Neural cell (in vitro differentiated cells): Measurements from ENCODE around the gene CSGALNACT2.

Source experiments
- EP300 ChIP-seq: fragments of 450-650 bp; conservative IDR thresholded peaks from 2 replicates; pipeline ENCODE4 v1.6.1; 2014; ENCODE audit warnings: antibody characterized with exemption, mild to moderate bottlenecking, moderate library complexity; ENCODE audit not compliant: poor library complexity, severe bottlenecking
- EZH2 ChIP-seq: fragments of 200-600, 300-800 bp; shearing (Covaris generic), sonication (generic); IDR thresholded peaks from 2 replicates; pipeline ENCODE4 v1.6.1; 2014; ENCODE audit warnings: antibody characterized with exemption, low read length, borderline replicate concordance, mild to moderate bottlenecking; ENCODE audit not compliant: insufficient read depth, poor library complexity, severe bottlenecking
- MXI1 ChIP-seq: fragments of 450-650 bp; conservative IDR thresholded peaks from 2 replicates; pipeline ENCODE4 v1.6.1; 2014; ENCODE audit warnings: antibody characterized with exemption, mild to moderate bottlenecking; ENCODE audit not compliant: poor library complexity, severe bottlenecking
- POLR2AphosphoS5 ChIP-seq: IDR thresholded peaks from 2 replicates; pipeline ENCODE4 v1.6.1; 2012
- RAD21 ChIP-seq: fragments of 450-650 bp; conservative IDR thresholded peaks from 2 replicates; pipeline ENCODE4 v1.6.1; 2014; ENCODE audit warnings: antibody characterized with exemption, mild to moderate bottlenecking, moderate library complexity
- SMC3 ChIP-seq: fragments of 450-650 bp; conservative IDR thresholded peaks from 2 replicates; pipeline ENCODE4 v1.6.1; 2014; ENCODE audit warnings: antibody characterized with exemption, mild to moderate bottlenecking, moderate library complexity; ENCODE audit not compliant: poor library complexity
- TAF1 ChIP-seq: IDR thresholded peaks from 2 replicates; pipeline ENCODE4 v1.6.1; 2012; ENCODE audit warnings: low read depth
- TF ChIP-seq, protein P1 (sequence below): fragments of 450-650 bp; IDR thresholded peaks from 2 replicates; pipeline ENCODE4 v1.5.1; 2014; ENCODE audit warnings: antibody characterized with exemption, mild to moderate bottlenecking, moderate library complexity; ENCODE audit not compliant: poor library complexity, severe bottlenecking
- TF ChIP-seq, protein P2 (sequence below): IDR thresholded peaks from 2 replicates; pipeline ENCODE4 v1.6.1; 2012; ENCODE audit warnings: borderline replicate concordance

DNA sequence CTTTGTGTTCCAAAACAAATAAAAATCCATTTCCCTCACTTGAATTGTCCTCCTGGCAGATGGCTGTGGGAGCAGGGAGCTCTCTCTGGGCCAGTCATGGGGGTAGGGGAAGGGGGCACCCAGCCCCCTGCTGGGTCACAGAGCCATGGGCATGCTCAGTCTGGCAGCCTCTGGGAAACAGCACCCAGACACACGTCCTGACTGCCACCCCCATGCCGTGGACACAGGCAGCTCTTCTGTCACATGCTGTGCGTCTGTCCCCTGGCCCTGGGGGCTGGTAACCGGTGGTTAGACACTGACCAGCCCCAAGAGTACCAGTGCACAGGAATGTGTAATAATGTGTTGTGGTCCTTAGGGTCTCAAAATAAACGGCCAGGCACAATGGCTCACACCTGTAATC is 81.6 kb downstream of the CSGALNACT2 start:
- TF ChIP-seq, protein P1, sequence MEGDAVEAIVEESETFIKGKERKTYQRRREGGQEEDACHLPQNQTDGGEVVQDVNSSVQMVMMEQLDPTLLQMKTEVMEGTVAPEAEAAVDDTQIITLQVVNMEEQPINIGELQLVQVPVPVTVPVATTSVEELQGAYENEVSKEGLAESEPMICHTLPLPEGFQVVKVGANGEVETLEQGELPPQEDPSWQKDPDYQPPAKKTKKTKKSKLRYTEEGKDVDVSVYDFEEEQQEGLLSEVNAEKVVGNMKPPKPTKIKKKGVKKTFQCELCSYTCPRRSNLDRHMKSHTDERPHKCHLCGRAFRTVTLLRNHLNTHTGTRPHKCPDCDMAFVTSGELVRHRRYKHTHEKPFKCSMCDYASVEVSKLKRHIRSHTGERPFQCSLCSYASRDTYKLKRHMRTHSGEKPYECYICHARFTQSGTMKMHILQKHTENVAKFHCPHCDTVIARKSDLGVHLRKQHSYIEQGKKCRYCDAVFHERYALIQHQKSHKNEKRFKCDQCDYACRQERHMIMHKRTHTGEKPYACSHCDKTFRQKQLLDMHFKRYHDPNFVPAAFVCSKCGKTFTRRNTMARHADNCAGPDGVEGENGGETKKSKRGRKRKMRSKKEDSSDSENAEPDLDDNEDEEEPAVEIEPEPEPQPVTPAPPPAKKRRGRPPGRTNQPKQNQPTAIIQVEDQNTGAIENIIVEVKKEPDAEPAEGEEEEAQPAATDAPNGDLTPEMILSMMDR: no peak
- TF ChIP-seq POLR2AphosphoS5 (no peak), EZH2 (no peak), RAD21 (no peak), TAF1 (no peak), EP300 (no peak), SMC3 (no peak), MXI1 (no peak)
- TF ChIP-seq, protein P2, sequence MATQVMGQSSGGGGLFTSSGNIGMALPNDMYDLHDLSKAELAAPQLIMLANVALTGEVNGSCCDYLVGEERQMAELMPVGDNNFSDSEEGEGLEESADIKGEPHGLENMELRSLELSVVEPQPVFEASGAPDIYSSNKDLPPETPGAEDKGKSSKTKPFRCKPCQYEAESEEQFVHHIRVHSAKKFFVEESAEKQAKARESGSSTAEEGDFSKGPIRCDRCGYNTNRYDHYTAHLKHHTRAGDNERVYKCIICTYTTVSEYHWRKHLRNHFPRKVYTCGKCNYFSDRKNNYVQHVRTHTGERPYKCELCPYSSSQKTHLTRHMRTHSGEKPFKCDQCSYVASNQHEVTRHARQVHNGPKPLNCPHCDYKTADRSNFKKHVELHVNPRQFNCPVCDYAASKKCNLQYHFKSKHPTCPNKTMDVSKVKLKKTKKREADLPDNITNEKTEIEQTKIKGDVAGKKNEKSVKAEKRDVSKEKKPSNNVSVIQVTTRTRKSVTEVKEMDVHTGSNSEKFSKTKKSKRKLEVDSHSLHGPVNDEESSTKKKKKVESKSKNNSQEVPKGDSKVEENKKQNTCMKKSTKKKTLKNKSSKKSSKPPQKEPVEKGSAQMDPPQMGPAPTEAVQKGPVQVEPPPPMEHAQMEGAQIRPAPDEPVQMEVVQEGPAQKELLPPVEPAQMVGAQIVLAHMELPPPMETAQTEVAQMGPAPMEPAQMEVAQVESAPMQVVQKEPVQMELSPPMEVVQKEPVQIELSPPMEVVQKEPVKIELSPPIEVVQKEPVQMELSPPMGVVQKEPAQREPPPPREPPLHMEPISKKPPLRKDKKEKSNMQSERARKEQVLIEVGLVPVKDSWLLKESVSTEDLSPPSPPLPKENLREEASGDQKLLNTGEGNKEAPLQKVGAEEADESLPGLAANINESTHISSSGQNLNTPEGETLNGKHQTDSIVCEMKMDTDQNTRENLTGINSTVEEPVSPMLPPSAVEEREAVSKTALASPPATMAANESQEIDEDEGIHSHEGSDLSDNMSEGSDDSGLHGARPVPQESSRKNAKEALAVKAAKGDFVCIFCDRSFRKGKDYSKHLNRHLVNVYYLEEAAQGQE: no peak
